IMR-90 (cell line): ENCODE results near the gene STX2. TPM values are rescaled to one million over a fixed set of nuclear protein-coding genes. Genes with fewer than 3 reads are reported as not detected.

Experiments
- ATAC-seq: fragments of 200-7000 bp; cut with Tn5 transposase; 2 replicates; pipeline ENCODE4 v1.9.1; 2020; ENCODE audit warnings: low read depth, mild to moderate bottlenecking, moderate library complexity
- BruUV-seq: library from RNA; stranded (reverse); fragments of 400-500 nt; replicated peaks from 2 replicates; lab custom pipeline; 2021; lab: Mats Ljungman, UMichigan
- CTCF ChIA-PET: fragments of 300-600 bp; formaldehyde crosslinking; extraction: SDS; loops from one replicate; lab custom pipeline; 2021; ENCODE audit warnings: antibody characterized with exemption; lab: Yijun Ruan, JAX
- POLR2A ChIA-PET: fragments of 300-600 bp; sonication (Branson Sonifier 250); formaldehyde crosslinking; loops from one replicate; lab custom pipeline; 2022; ENCODE audit warnings: antibody characterized with exemption; ENCODE audit not compliant: unreplicated experiment; lab: Charles Lee
- DNase-seq: peaks from one replicate; pipeline ENCODE4 v3.0.0; 2013
- H2AFZ ChIP-seq: replicated peaks from 2 replicates; pipeline ENCODE3; 2013; ENCODE audit warnings: low read length, mild to moderate bottlenecking; ENCODE audit not compliant: poor library complexity
- H2AK5ac ChIP-seq: 2 replicates; pipeline ENCODE4 v1.6.1; 2013; ENCODE audit warnings: low read depth, low read length, inconsistent platforms
- H2AK9ac ChIP-seq: replicated peaks from 2 replicates; pipeline ENCODE3; 2013; ENCODE audit warnings: mild to moderate bottlenecking, low read depth, low read length, moderate library complexity; ENCODE audit not compliant: poor library complexity
- H2BK120ac ChIP-seq: 2 replicates; pipeline ENCODE4 v1.6.1; 2013; ENCODE audit warnings: low read depth, low read length, inconsistent platforms
- H2BK15ac ChIP-seq: 3 replicates; pipeline ENCODE4 v1.6.1; 2013; ENCODE audit warnings: low read depth, low read length, inconsistent platforms
- H2BK20ac ChIP-seq: 2 replicates; pipeline ENCODE4 v1.6.1; 2013; ENCODE audit warnings: low read depth, mild to moderate bottlenecking, inconsistent platforms, low read length, moderate library complexity
- H2BK5ac ChIP-seq: 2 replicates; pipeline ENCODE4 v1.6.1; 2013; ENCODE audit warnings: mild to moderate bottlenecking, low read depth, low read length, inconsistent platforms; ENCODE audit not compliant: poor library complexity, severe bottlenecking
- H3K14ac ChIP-seq: replicated peaks from 2 replicates; pipeline ENCODE4 v1.6.1; 2013; ENCODE audit warnings: low read depth, low read length, inconsistent platforms
- H3K18ac ChIP-seq: 2 replicates; pipeline ENCODE4 v1.6.1; 2013; ENCODE audit warnings: low read depth, low read length, control low read depth
- H3K23ac ChIP-seq: 2 replicates; pipeline ENCODE4 v1.6.1; 2013; ENCODE audit warnings: low read depth, low read length, inconsistent platforms
- H3K27ac ChIP-seq: 2 replicates; pipeline ENCODE4 v1.5.1; 2013; ENCODE audit warnings: mild to moderate bottlenecking, control low read depth, low read length; ENCODE audit not compliant: insufficient read depth
- H3K27me3 ChIP-seq: 2 replicates; pipeline ENCODE4 v1.6.1; 2013; ENCODE audit warnings: low read length; ENCODE audit not compliant: control insufficient read depth, insufficient read depth
- H3K36me3 ChIP-seq: 2 replicates; pipeline ENCODE4 v1.6.1; 2013; ENCODE audit warnings: low read length, mixed read lengths; ENCODE audit not compliant: control insufficient read depth, insufficient read depth
- H3K4ac ChIP-seq: 2 replicates; pipeline ENCODE4 v1.6.1; 2013; ENCODE audit warnings: low read depth, low read length, inconsistent platforms
- H3K4me1 ChIP-seq: 2 replicates; pipeline ENCODE4 v1.6.1; 2013; ENCODE audit warnings: low read length, mixed read lengths; ENCODE audit not compliant: control insufficient read depth, insufficient read depth
- H3K4me2 ChIP-seq: 2 replicates; pipeline ENCODE4 v1.6.1; 2013; ENCODE audit warnings: low read depth, mild to moderate bottlenecking, control low read depth, low read length, moderate library complexity
- H3K4me3 ChIP-seq: 2 replicates; pipeline ENCODE4 v1.5.1; 2013; ENCODE audit warnings: low read depth, mild to moderate bottlenecking, control low read depth, low read length, moderate library complexity; ENCODE audit not compliant: insufficient read depth
- H3K56ac ChIP-seq: 2 replicates; pipeline ENCODE4 v1.6.1; 2013; ENCODE audit warnings: low read length, inconsistent platforms; ENCODE audit not compliant: insufficient read depth; ENCODE audit errors: extremely low read depth
- H3K79me1 ChIP-seq, 2 experiments: 2 replicates each; pipeline ENCODE4 v1.6.1; 2013; ENCODE audit warnings: low read length in 2 of 2, inconsistent platforms in 1 of 2, low read depth in 1 of 2
- H3K9ac ChIP-seq: 2 replicates; pipeline ENCODE4 v1.6.1; 2013; ENCODE audit warnings: low read depth, low read length, control low read depth
- H3K9me1 ChIP-seq: 2 replicates; pipeline ENCODE4 v1.6.1; 2013; ENCODE audit warnings: low read length, inconsistent platforms; ENCODE audit not compliant: insufficient read depth
- H3K9me3 ChIP-seq: 2 replicates; pipeline ENCODE4 v1.6.1; 2013; ENCODE audit warnings: low read length; ENCODE audit not compliant: control insufficient read depth, insufficient read depth
- H4K20me1 ChIP-seq: 2 replicates; pipeline ENCODE4 v1.6.1; 2013; ENCODE audit warnings: low read length, inconsistent platforms; ENCODE audit not compliant: insufficient read depth
- H4K5ac ChIP-seq: 2 replicates; pipeline ENCODE4 v1.6.1; 2013; ENCODE audit warnings: mild to moderate bottlenecking, low read depth, low read length, control low read depth
- H4K8ac ChIP-seq, 2 experiments: 2 replicates each; pipeline ENCODE4 v1.6.1; 2013; ENCODE audit warnings: low read depth in 2 of 2, low read length in 2 of 2, control low read depth in 1 of 2, inconsistent platforms in 1 of 2
- H4K91ac ChIP-seq: 2 replicates; pipeline ENCODE4 v1.6.1; 2013; ENCODE audit warnings: low read depth, low read length, inconsistent platforms; ENCODE audit not compliant: insufficient read depth
- BHLHE40 ChIP-seq: fragments of 150-350 bp; IDR thresholded peaks from 2 replicates; pipeline ENCODE4 v1.6.1; 2016; ENCODE audit warnings: mild to moderate bottlenecking, low read depth, low read length
- CEBPB ChIP-seq: IDR thresholded peaks from 2 replicates; pipeline ENCODE4 v1.6.1; 2012; ENCODE audit warnings: low read depth, low read length, improper control_type of control experiment
- CHD1 ChIP-seq: IDR thresholded peaks from 2 replicates; pipeline ENCODE4 v1.6.1; 2012; ENCODE audit warnings: low read depth, low read length, improper control_type of control experiment
- CTCF ChIP-seq: conservative IDR thresholded peaks from 2 replicates; pipeline ENCODE4 v1.5.1; 2012; ENCODE audit warnings: mild to moderate bottlenecking, low read depth, low read length, improper control_type of control experiment
- ELK1 ChIP-seq: fragments of 150-350 bp; IDR thresholded peaks from 2 replicates; pipeline ENCODE4 v1.6.1; 2016; ENCODE audit warnings: low read depth, mild to moderate bottlenecking, low read length, moderate library complexity, borderline replicate concordance
- FOS ChIP-seq: fragments of 150-350 bp; IDR thresholded peaks from 2 replicates; pipeline ENCODE4 v1.6.1; 2016; ENCODE audit warnings: low read depth, low read length
- MAFK ChIP-seq: IDR thresholded peaks from 2 replicates; pipeline ENCODE4 v1.6.1; 2012; ENCODE audit warnings: low read depth, low read length, improper control_type of control experiment
- MAZ ChIP-seq: IDR thresholded peaks from 2 replicates; pipeline ENCODE4 v1.6.1; 2012; ENCODE audit warnings: low read depth, mild to moderate bottlenecking, low read length, improper control_type of control experiment, moderate library complexity, borderline replicate concordance
- POLR2A ChIP-seq: IDR thresholded peaks from 2 replicates; pipeline ENCODE4 v1.6.1; 2012; ENCODE audit warnings: mild to moderate bottlenecking, low read depth, low read length
- RAD21 ChIP-seq: IDR thresholded peaks from 2 replicates; pipeline ENCODE4 v1.6.1; 2012; ENCODE audit warnings: low read length, improper control_type of control experiment
- RCOR1 ChIP-seq: IDR thresholded peaks from 2 replicates; pipeline ENCODE4 v1.6.1; 2012; ENCODE audit warnings: mild to moderate bottlenecking, low read length, improper control_type of control experiment; ENCODE audit not compliant: insufficient replicate concordance
- RFX5 ChIP-seq: IDR thresholded peaks from 2 replicates; pipeline ENCODE4 v1.8.0; 2012; ENCODE audit warnings: low read depth, mild to moderate bottlenecking, low read length, moderate library complexity
- SMC3 ChIP-seq: fragments of 150-350 bp; IDR thresholded peaks from 2 replicates; pipeline ENCODE4 v1.6.1; 2016; ENCODE audit warnings: low read depth, mild to moderate bottlenecking, antibody characterized with exemption, low read length, moderate library complexity
- USF2 ChIP-seq: fragments of 150-350 bp; IDR thresholded peaks from 2 replicates; pipeline ENCODE4 v1.6.1; 2017; ENCODE audit warnings: mild to moderate bottlenecking, antibody characterized with exemption, low read length, low read depth
- WGBS, 2 experiments: methylation state at CpG; one replicate each; pipeline versions ENCODE4 v1.1.5 to v1.1.7; 2013; ENCODE audit warnings: missing lambda C conversion rate in 2 of 2; ENCODE audit not compliant: insufficient read length in 1 of 2; ENCODE audit errors: extremely low coverage in 2 of 2; 5-methylcytosine and 5-hydroxymethylcytosine counted together
- dilution Hi-C: fragments of 300-500 bp; cut with HindIII; formaldehyde crosslinking; loops from one replicate; pipeline ENCODE4 v1.14.3; 2018; ENCODE audit warnings: low sequenced_read_pairs; ENCODE audit not compliant: unreplicated experiment
- in situ Hi-C: fragments of 300-500 bp; cut with MboI; formaldehyde crosslinking; loops from 3 replicates; pipeline ENCODE4 v1.14.3; 2019; ENCODE audit warnings: low sequenced_read_pairs, inconsistent platforms, mixed read lengths
- intact Hi-C: fragments of 100-400 bp; cut with micrococcal nuclease; formaldehyde crosslinking; loops from 2 replicates; pipeline ENCODE4 v1.10.0; 2022
- polyA plus RNA-seq, 3 experiments: library from polyadenylated mRNA; depleted of rRNA; stranded (reverse); fragments of >200 nt; gene quantifications; 2 replicates each; pipeline ENCODE4 v1.2.3, GENCODE V29; 2012; ENCODE audit warnings: low replicate concordance in 1 of 3
- total RNA-seq: library from RNA; depleted of rRNA; stranded (reverse); fragments of >200 nt; gene quantifications from 2 replicates; pipeline ENCODE4 v1.2.3, GENCODE V29; 2012

The STX2 gene
- total and polyA plus RNA-seq, 2 of the 4 experiments (the other 2 are of a cell fraction): 26.9 to 32.5 TPM

- Histone ChIP-seq H2BK120ac (no peak overlapping the region), H2BK15ac (no peak overlapping the region), H3K9ac (no peak overlapping the region), H4K20me1 (no peaks in the 10 kb centered on the region), H3K27ac (no peak overlapping the region), H3K9me3 (peaks cover under 1% of the 10 kb centered on the region; the same call in 1 of the 2 replicates), H4K5ac (no peak overlapping the region), H3K4me2 (no peak overlapping the region), H3K23ac (no peak overlapping the region), H2AK5ac (no peak overlapping the region), H3K4me3 (no peak overlapping the region), H3K18ac (no peak overlapping the region), H2AFZ (no peak overlapping the region), H3K4me1 (no peaks in the 10 kb centered on the region), H3K27me3 (no peaks in the 10 kb centered on the region; the same call in 1 of the 2 replicates), H4K8ac (no peak overlapping the region), H3K9me1 (no peaks in the 10 kb centered on the region), H2AK9ac (no peak overlapping the region), H2BK20ac (no peak overlapping the region), H3K36me3 (no peaks in the 10 kb centered on the region), H3K14ac (no peak overlapping the region), H4K91ac (no peak overlapping the region), H2BK5ac (no peak overlapping the region), H3K79me1 (no peaks in the 10 kb centered on the region), H3K56ac (no peak overlapping the region), H3K4ac (no peak overlapping the region)
- no CpG with 5 or more reads among the region's 7 CpGs for WGBS, 2 experiments
- ChIA-PET CTCF (no interaction called here), POLR2A (no interaction called here)
- in situ Hi-C loops: no loop called here
- no peak for ATAC-seq
- dilution Hi-C loops: no loop called here
- TF ChIP-seq POLR2A: no peak
- no peak for TF ChIP-seq ELK1
- TF ChIP-seq CEBPB: no peak
- no peak for TF ChIP-seq FOS
- TF ChIP-seq RCOR1: no peak
- TF ChIP-seq RFX5: no peak
- TF ChIP-seq CTCF: no peak
- no peak for TF ChIP-seq MAFK
- TF ChIP-seq USF2: no peak
- TF ChIP-seq RAD21: no peak
- no peak for TF ChIP-seq SMC3
- no peak for TF ChIP-seq MAZ
- no peak for TF ChIP-seq CHD1
- no peak for TF ChIP-seq BHLHE40
- no peak for DNase-seq
- intact Hi-C loops: no loop called here
- no TSS peak for BruUV-seq
Measured at GRCh38 chr12:130770413-130771028, 68.5 kb downstream of the STX2 start.
